Measurements from ENCODE around the gene TIAM2.

DNA sequence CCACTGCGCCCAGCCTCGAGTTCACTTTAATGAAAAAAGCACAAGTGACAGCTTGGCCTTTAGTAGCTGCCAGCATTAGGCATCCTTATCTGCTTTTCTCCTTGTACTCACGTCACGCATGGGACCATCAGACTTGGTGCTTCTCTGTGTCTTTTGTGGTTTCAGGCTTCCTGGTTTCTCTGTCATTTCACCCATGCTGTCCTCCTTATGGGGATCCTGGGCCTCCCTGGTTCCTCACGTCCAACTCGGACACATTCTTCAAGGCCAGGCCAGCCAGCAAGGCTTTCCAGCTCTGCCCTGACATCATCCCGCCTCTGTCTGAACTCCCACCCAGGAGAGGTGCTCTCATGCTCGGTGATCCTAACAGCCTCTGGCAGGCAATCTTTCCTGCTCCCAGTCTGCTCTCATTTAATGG lies 83.2 kb downstream of the TIAM2 start:
- TF ChIP-seq, protein P1, sequence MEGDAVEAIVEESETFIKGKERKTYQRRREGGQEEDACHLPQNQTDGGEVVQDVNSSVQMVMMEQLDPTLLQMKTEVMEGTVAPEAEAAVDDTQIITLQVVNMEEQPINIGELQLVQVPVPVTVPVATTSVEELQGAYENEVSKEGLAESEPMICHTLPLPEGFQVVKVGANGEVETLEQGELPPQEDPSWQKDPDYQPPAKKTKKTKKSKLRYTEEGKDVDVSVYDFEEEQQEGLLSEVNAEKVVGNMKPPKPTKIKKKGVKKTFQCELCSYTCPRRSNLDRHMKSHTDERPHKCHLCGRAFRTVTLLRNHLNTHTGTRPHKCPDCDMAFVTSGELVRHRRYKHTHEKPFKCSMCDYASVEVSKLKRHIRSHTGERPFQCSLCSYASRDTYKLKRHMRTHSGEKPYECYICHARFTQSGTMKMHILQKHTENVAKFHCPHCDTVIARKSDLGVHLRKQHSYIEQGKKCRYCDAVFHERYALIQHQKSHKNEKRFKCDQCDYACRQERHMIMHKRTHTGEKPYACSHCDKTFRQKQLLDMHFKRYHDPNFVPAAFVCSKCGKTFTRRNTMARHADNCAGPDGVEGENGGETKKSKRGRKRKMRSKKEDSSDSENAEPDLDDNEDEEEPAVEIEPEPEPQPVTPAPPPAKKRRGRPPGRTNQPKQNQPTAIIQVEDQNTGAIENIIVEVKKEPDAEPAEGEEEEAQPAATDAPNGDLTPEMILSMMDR (conservative IDR thresholded peaks at IDR 0.05; ENCODE audit: low read depth, low read length) = no peak
- no peak for TF ChIP-seq EZH2 (IDR thresholded peaks at IDR 0.05; ENCODE audit: borderline replicate concordance, low read depth, low read length, poor library complexity, severe bottlenecking)

Data from A673 (cell line).